Measurements from ENCODE around the gene PNKP.

The PNKP gene

DNA sequence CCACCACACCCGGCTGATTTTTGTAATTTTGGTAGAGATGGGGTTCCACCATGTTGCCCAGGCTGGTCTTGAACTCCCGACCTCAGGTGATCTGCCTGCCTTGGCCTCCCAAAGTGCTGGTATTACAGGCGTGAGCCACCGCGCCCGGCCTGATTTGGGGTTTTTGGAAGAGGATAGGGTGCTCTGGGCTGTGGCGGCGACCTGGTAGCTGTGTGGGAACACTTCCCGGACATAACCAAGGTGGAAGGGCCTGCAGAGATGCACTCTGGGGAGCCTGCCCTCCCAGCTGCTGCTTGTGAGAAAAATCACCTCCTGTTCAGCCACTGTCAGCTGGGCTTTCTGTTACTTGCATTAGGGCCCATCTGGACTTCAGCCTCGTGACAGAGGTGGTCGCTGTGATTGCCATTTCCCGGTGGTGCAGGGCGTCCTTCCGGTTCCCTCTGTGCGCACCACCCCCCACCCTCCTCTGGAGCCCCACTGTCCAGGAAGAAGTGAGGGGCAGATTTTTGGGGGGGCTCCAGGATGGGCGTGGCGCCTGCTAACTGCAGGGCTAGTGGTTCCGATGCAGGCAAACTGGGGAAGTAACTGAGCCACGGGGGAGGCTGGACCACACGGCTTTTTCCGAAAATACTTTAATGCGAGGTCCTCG lies 21.8 kb upstream of the PNKP start:
- H3K9ac ChIP-seq (ENCODE audit: low read length), result no peak overlapping the region
- H3K27ac ChIP-seq (ENCODE audit: low read depth, low read length), result no peak overlapping the region
- H3K9me3 ChIP-seq (ENCODE audit: control insufficient read depth, insufficient read depth, low read depth, low read length), result no peaks in the 10 kb centered on the region
- no peak overlapping the region for H3K4me3 ChIP-seq (ENCODE audit: low read depth, low read length)
- peaks cover 19% of the 10 kb centered on the region for H3K27me3 ChIP-seq (ENCODE audit: control insufficient read depth, insufficient read depth, low read length)
- H3K4me1 ChIP-seq (ENCODE audit: control insufficient read depth, insufficient read depth, low read length), result peaks cover 4% of the 10 kb centered on the region; the same call in 1 of the 2 replicates
- H3K36me3 ChIP-seq (ENCODE audit: control insufficient read depth, insufficient read depth, low read length), result peaks cover 24% of the 10 kb centered on the region

DNA sequence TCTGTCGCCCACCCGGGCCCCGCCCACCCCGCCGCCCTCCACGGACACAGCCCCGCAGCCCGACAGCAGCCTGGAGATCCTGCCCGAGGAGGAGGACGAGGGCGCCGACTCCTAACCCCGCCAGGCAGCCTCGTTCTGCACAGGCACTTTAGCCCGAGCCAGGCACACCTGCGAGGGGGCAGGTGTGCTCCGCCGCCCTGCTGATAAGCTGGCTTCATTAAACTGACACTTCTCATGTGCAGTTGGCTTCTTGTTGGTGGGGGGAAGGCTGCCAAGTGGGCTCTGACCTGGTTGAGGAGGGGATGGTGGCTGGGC lies 21.1 kb upstream of the PNKP start:
- H3K27me3 ChIP-seq (ENCODE audit: control insufficient read depth, insufficient read depth, low read length), result peaks cover 19% of the 10 kb centered on the region
- H3K36me3 ChIP-seq (ENCODE audit: control insufficient read depth, insufficient read depth, low read length), result peaks cover 31% of the 10 kb centered on the region
- H3K4me3 ChIP-seq (ENCODE audit: low read depth, low read length), result no peak overlapping the region
- no peak overlapping the region for H3K9ac ChIP-seq (ENCODE audit: low read length)
- peaks cover 4% of the 10 kb centered on the region; the same call in 1 of the 2 replicates for H3K4me1 ChIP-seq (ENCODE audit: control insufficient read depth, insufficient read depth, low read length)
- no peaks in the 10 kb centered on the region for H3K9me3 ChIP-seq (ENCODE audit: control insufficient read depth, insufficient read depth, low read depth, low read length)
- no peak overlapping the region for H3K27ac ChIP-seq (ENCODE audit: low read depth, low read length)

DNA sequence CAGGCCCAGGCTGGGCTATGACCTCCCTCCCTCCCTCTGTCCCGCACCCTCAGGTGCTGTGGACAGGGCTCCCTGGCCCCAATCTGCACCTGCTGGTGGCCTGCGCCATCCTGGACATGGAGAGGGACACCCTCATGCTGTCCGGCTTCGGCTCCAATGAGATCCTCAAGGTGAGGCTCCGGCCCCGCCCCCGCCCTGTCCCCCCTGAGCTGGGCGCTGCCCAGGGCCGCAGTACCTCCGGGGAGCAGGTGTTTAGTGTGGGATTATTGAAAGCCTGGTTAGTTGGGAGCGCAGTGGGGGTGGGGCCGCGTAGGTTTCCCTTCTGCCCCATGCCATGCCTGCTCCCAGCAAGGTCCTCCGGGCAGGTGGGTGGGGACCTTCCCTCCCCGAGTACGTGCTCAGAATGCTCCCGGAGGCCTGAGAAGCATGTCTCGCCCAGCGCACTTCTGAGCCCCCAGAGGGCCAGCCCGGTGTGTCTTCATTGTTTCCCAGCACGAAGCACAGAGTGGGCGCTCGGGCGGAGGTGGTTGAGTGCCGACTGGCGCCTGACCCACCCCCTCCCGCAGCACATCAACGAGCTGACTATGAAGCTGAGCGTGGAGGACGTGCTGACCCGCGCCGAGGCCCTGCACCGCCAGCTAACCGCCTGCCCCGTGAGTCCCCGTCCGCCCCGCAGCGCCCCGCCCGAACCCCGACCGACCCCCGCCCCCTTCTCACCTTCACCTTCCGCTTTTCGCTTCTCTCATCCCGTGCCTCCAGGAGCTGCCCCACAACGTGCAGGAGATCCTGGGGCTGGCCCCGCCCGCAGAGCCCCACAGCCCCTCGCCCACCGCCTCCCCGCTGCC lies 20.5 kb upstream of the PNKP start:
- no peak overlapping the region for H3K9ac ChIP-seq (ENCODE audit: low read length)
- H3K27ac ChIP-seq (ENCODE audit: low read depth, low read length), result no peak overlapping the region
- H3K27me3 ChIP-seq (ENCODE audit: control insufficient read depth, insufficient read depth, low read length), result peaks cover 15% of the 10 kb centered on the region
- H3K4me3 ChIP-seq (ENCODE audit: low read depth, low read length), result no peak overlapping the region
- H3K4me1 ChIP-seq (ENCODE audit: control insufficient read depth, insufficient read depth, low read length), result peaks cover 4% of the 10 kb centered on the region; the same call in 1 of the 2 replicates
- peaks cover 37% of the 10 kb centered on the region for H3K36me3 ChIP-seq (ENCODE audit: control insufficient read depth, insufficient read depth, low read length)
- no peaks in the 10 kb centered on the region for H3K9me3 ChIP-seq (ENCODE audit: control insufficient read depth, insufficient read depth, low read depth, low read length)

DNA sequence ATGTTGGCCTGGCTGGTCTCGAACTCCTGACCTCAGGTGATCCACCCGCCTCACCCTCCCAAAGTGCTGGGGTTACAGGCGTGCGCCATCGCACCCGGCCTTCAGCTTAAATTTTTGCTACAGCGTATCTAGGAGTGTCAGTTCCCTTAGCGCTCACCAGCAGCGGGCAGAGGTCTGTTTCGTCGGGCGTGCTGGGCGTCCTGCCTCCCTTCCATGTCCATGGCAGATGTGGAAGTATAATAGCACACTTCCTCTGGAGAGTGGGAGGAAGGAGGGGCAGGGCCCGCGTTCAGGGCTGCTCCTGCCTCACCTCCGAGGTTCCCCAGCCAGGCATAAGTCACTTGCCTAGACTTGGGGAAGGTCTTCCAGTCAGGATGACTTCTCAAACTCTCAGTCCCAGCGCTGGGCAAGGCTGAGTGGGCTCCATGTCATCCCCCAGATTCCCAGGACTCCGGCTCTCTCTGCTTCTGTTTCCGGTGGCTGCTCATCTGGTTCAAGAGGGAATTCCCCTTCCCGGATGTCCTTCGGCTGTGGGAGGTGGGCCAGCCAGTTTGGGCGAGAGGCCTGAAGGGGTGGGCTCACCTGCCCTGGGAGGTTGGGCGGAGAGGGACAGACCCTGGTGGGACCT lies 19.8 kb upstream of the PNKP start:
- H3K27me3 ChIP-seq (ENCODE audit: control insufficient read depth, insufficient read depth, low read length), result peaks cover 10% of the 10 kb centered on the region
- no peak overlapping the region for H3K27ac ChIP-seq (ENCODE audit: low read depth, low read length)
- peaks cover 44% of the 10 kb centered on the region for H3K36me3 ChIP-seq (ENCODE audit: control insufficient read depth, insufficient read depth, low read length)
- no peaks in the 10 kb centered on the region for H3K9me3 ChIP-seq (ENCODE audit: control insufficient read depth, insufficient read depth, low read depth, low read length)
- no peak overlapping the region for H3K9ac ChIP-seq (ENCODE audit: low read length)
- peaks cover 4% of the 10 kb centered on the region; the same call in 1 of the 2 replicates for H3K4me1 ChIP-seq (ENCODE audit: control insufficient read depth, insufficient read depth, low read length)
- no peak overlapping the region for H3K4me3 ChIP-seq (ENCODE audit: low read depth, low read length)

DNA sequence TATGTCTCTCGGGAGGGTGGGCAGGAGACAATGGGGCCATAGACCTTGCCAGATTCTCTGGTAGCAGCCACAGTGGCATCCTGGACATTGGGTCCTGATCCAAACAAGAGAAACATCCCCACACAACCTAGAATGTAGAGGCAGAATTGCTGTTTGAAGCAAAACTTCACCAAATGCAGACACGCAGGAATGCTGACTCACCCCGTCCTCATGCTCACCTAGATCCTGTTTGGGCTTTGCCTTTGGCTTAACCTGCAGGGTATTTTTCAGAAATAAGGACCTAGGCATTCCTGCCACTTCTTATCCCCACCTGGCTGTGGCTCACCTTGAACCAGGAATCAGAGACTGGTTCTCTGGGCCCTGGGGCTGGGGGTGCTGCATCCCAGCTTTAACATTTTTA lies 17.4 kb upstream of the PNKP start:
- Histone ChIP-seq H3K9me3 (ENCODE audit: control insufficient read depth, insufficient read depth, low read depth, low read length) (no peaks in the 10 kb centered on the region), H3K27ac (ENCODE audit: low read depth, low read length) (no peak overlapping the region), H3K4me1 (ENCODE audit: control insufficient read depth, insufficient read depth, low read length) (no peaks in the 10 kb centered on the region), H3K36me3 (ENCODE audit: control insufficient read depth, insufficient read depth, low read length) (peaks cover 67% of the 10 kb centered on the region), H3K9ac (ENCODE audit: low read length) (no peak overlapping the region), H3K4me3 (ENCODE audit: low read depth, low read length) (no peak overlapping the region), H3K27me3 (ENCODE audit: control insufficient read depth, insufficient read depth, low read length) (peaks cover 7% of the 10 kb centered on the region; the same call in 1 of the 2 replicates)

DNA sequence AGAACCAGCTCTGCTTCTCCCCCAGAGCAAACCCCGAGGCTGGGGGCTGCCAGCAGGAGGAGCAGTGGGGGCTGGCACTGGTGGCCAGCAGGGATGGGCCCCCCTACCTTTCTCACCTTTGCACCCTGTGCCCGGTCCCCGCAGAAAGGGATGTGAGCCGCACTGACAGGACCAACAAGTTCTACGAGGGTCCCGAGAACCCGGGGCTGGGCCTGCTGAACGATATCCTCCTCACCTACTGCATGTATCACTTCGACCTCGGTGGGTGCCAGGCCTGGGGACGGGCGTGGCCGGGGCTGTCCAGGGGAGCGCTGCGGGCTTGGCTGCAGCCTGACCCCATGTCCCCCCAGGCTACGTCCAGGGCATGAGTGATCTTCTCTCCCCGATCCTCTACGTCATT lies 16.7 kb upstream of the PNKP start:
- Histone ChIP-seq H3K27me3 (ENCODE audit: control insufficient read depth, insufficient read depth, low read length) (peaks cover 1% of the 10 kb centered on the region; the same call in 1 of the 2 replicates), H3K4me3 (ENCODE audit: low read depth, low read length) (no peak overlapping the region), H3K27ac (ENCODE audit: low read depth, low read length) (no peak overlapping the region), H3K36me3 (ENCODE audit: control insufficient read depth, insufficient read depth, low read length) (peaks cover 72% of the 10 kb centered on the region), H3K9me3 (ENCODE audit: control insufficient read depth, insufficient read depth, low read depth, low read length) (no peaks in the 10 kb centered on the region), H3K4me1 (ENCODE audit: control insufficient read depth, insufficient read depth, low read length) (peaks cover under 1% of the 10 kb centered on the region; the same call in 1 of the 2 replicates), H3K9ac (ENCODE audit: low read length) (no peak overlapping the region)

DNA sequence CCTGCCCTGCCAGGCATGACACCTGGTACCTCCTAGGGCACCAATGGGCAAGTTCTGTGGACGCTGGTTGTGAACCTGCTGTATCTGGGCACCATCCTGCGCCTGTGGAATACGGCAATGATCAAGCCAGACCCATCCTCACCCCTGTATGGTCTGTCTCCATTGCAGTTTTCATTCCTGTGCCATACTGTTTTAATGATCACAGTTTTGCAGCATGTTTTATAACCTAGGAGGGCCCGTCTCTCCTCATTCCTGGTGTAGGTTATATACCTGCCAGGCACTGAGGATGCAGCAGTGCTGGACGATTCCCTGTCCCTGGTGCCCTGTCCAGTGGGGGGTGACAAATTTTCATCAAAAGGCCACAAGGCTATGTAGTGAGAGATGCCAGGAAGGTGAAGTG lies 15.7 kb upstream of the PNKP start:
- Histone ChIP-seq H3K9me3 (ENCODE audit: control insufficient read depth, insufficient read depth, low read depth, low read length) (no peaks in the 10 kb centered on the region), H3K9ac (ENCODE audit: low read length) (no peak overlapping the region), H3K4me3 (ENCODE audit: low read depth, low read length) (no peak overlapping the region), H3K4me1 (ENCODE audit: control insufficient read depth, insufficient read depth, low read length) (peaks cover 8% of the 10 kb centered on the region; the same call in 1 of the 2 replicates), H3K27ac (ENCODE audit: low read depth, low read length) (no peak overlapping the region), H3K27me3 (ENCODE audit: control insufficient read depth, insufficient read depth, low read length) (no peaks in the 10 kb centered on the region), H3K36me3 (ENCODE audit: control insufficient read depth, insufficient read depth, low read length) (peaks cover 76% of the 10 kb centered on the region)

DNA sequence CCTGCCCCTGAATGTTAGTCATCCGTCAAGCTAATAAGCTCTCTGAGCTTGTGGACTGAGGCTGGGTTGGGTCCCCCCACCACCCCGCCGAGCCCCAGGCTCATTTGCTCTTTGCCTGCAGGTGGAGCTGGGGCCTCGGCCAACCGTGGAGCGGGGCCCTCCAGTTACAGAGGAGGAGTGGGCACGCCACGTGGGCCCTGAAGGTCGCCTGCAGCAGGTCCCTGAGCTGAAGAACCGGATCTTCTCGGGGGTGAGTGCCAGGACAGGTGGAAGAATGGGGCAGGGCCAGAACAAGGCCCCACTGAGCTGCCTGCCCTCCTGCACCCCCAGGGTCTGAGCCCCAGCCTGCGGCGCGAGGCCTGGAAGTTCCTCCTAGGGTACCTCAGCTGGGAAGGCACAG lies 15.3 kb upstream of the PNKP start:
- H3K4me1 ChIP-seq (ENCODE audit: control insufficient read depth, insufficient read depth, low read length), result peaks cover 8% of the 10 kb centered on the region; the same call in 1 of the 2 replicates
- no peak overlapping the region for H3K27ac ChIP-seq (ENCODE audit: low read depth, low read length)
- peaks cover 76% of the 10 kb centered on the region for H3K36me3 ChIP-seq (ENCODE audit: control insufficient read depth, insufficient read depth, low read length)
- H3K9ac ChIP-seq (ENCODE audit: low read length), result no peak overlapping the region
- H3K9me3 ChIP-seq (ENCODE audit: control insufficient read depth, insufficient read depth, low read depth, low read length), result no peaks in the 10 kb centered on the region
- no peaks in the 10 kb centered on the region for H3K27me3 ChIP-seq (ENCODE audit: control insufficient read depth, insufficient read depth, low read length)
- H3K4me3 ChIP-seq (ENCODE audit: low read depth, low read length), result no peak overlapping the region

DNA sequence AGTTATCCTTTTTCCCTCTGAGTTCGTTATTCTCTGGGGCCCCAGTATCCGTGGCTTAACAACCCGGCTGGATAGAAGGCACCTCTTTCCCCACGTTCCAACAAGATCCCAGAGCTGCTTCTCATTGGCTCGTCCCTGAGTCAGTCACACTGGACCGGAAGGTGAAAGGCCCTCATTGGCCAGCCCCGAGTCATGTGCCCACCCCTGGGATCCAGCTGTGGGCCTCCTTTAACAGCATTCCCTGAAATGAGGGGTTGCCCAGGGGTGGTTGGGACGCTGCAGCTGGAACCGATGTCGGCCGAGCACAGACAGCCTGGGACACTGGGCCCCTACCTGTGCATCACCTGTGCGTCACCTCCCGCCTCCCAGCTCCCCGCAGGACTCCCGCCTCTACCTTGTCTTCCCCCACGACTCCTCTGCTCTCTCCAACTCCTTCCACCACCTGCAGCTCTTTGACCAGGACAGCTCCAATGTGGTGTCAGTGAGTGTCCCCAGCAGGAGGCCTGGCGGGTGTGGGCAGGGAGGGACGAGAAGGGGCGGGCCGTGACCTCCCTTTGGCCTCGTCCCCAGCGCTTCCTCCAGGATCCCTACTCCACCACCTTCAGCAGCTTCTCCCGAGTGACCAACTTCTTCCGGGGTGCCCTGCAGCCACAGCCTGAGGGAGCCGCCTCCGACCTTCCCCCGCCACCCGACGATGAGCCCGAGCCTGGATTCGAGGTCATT lies 14.5 kb upstream of the PNKP start:
- H3K27ac ChIP-seq (ENCODE audit: low read depth, low read length), result no peak overlapping the region
- H3K36me3 ChIP-seq (ENCODE audit: control insufficient read depth, insufficient read depth, low read length), result peaks cover 73% of the 10 kb centered on the region
- no peaks in the 10 kb centered on the region for H3K9me3 ChIP-seq (ENCODE audit: control insufficient read depth, insufficient read depth, low read depth, low read length)
- no peaks in the 10 kb centered on the region for H3K27me3 ChIP-seq (ENCODE audit: control insufficient read depth, insufficient read depth, low read length)
- no peak overlapping the region for H3K9ac ChIP-seq (ENCODE audit: low read length)
- H3K4me3 ChIP-seq (ENCODE audit: low read depth, low read length), result no peak overlapping the region
- peaks cover 8% of the 10 kb centered on the region; the same call in 1 of the 2 replicates for H3K4me1 ChIP-seq (ENCODE audit: control insufficient read depth, insufficient read depth, low read length)

DNA sequence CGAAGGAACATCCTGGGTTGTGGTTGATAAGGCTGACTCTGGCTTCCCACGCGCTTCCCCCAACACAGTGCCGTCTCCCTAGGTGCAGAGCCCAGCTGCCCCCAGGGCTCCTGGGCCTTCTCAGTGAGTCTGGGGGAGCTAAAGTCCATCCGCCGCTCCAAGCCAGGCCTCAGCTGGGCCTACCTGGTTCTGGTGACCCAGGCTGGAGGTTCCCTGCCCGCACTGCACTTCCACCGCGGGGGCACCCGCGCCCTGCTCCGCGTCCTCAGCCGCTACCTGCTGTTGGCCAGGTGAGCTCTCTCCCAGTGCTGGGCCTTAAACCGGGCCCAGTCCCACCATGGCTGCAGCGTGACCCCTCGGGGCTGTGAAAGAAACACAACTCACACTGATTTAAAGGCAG lies 13.8 kb upstream of the PNKP start:
- H3K9ac ChIP-seq (ENCODE audit: low read length), result no peak overlapping the region
- no peak overlapping the region for H3K27ac ChIP-seq (ENCODE audit: low read depth, low read length)
- peaks cover 70% of the 10 kb centered on the region for H3K36me3 ChIP-seq (ENCODE audit: control insufficient read depth, insufficient read depth, low read length)
- peaks cover 8% of the 10 kb centered on the region; the same call in 1 of the 2 replicates for H3K4me1 ChIP-seq (ENCODE audit: control insufficient read depth, insufficient read depth, low read length)
- H3K27me3 ChIP-seq (ENCODE audit: control insufficient read depth, insufficient read depth, low read length), result no peaks in the 10 kb centered on the region
- H3K4me3 ChIP-seq (ENCODE audit: low read depth, low read length), result no peak overlapping the region
- H3K9me3 ChIP-seq (ENCODE audit: control insufficient read depth, insufficient read depth, low read depth, low read length), result no peaks in the 10 kb centered on the region
